Measurements from ENCODE around the gene UBASH3B.

Gene UBASH3B

GRCh38 chr11:122799406-122800105 lies 144.0 kb downstream of the UBASH3B start:
- Histone ChIP-seq H3K27me3 (ENCODE audit: insufficient read depth, low read length, poor library complexity, severe bottlenecking) (no peaks in the 10 kb centered on the region), H3K4me2 (ENCODE audit: low read depth, low read length, poor library complexity, severe bottlenecking) (no peak overlapping the region), H3K4me3 (ENCODE audit: low read length, poor library complexity, severe bottlenecking) (no peak overlapping the region), H3K36me3 (ENCODE audit: insufficient read depth, low read length) (peaks cover 92% of the 10 kb centered on the region), H2AFZ (ENCODE audit: low read length) (no peak overlapping the region), H3K9me2 (replicated peaks; ENCODE audit: low read depth, low read length) (no peaks in the 10 kb centered on the region), H3K9ac (ENCODE audit: low read depth, low read length, poor library complexity, severe bottlenecking) (no peak overlapping the region), H3K79me2 (ENCODE audit: insufficient read depth, low read length) (no peaks in the 10 kb centered on the region), H3F3A (ENCODE audit: low read depth) (no peaks in the 10 kb centered on the region), H3K9me3 (ENCODE audit: insufficient read depth, low read depth, low read length) (no peaks in the 10 kb centered on the region), H3K4me1 (ENCODE audit: insufficient read depth, low read length, poor library complexity, severe bottlenecking) (peaks cover 9% of the 10 kb centered on the region), H4K20me1 (ENCODE audit: insufficient read depth, low read length, poor library complexity, severe bottlenecking) (no peaks in the 10 kb centered on the region)
- TF ChIP-seq EZH2phosphoT487 (IDR thresholded peaks at IDR 0.05; ENCODE audit: borderline replicate concordance) (no peak), CTCF (conservative IDR thresholded peaks at IDR 0.05; ENCODE audit: low read length) (no peak)

DNA sequence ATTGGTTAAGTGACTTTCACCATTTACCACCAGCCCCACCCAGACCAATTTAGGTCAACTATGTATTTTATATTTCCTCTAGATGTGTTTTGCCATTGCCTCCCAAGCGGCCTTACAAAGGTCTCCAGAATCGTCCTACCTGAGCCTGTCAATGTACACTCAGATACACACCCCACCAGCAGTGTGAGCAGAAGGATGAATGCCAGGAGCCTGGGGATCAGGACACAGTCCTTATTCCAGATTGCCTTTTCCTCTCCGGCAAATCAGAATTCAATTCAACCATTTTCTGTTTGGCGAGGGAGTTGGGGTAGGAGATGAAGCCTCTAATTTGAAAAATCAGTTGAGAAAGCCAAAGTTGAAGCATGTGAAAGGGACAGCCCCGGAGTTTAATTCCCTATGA lies 147.4 kb downstream of the UBASH3B start:
- no peaks in the 10 kb centered on the region for H3K79me2 ChIP-seq (ENCODE audit: insufficient read depth, low read length)
- H3K27me3 ChIP-seq (ENCODE audit: insufficient read depth, low read length, poor library complexity, severe bottlenecking), result no peaks in the 10 kb centered on the region
- H3K9me2 ChIP-seq (replicated peaks; ENCODE audit: low read depth, low read length), result no peaks in the 10 kb centered on the region
- H3K4me1 ChIP-seq (ENCODE audit: insufficient read depth, low read length, poor library complexity, severe bottlenecking), result peaks cover 15% of the 10 kb centered on the region
- H3F3A ChIP-seq (ENCODE audit: low read depth), result no peaks in the 10 kb centered on the region
- no peak overlapping the region for H2AFZ ChIP-seq (ENCODE audit: low read length)
- TF ChIP-seq CTCF (conservative IDR thresholded peaks at IDR 0.05; ENCODE audit: low read length) (no peak), EZH2phosphoT487 (IDR thresholded peaks at IDR 0.05; ENCODE audit: borderline replicate concordance) (no peak)
- no peak overlapping the region for H3K4me3 ChIP-seq (ENCODE audit: low read length, poor library complexity, severe bottlenecking)
- H3K9me3 ChIP-seq (ENCODE audit: insufficient read depth, low read depth, low read length), result no peaks in the 10 kb centered on the region
- no peak overlapping the region for H3K9ac ChIP-seq (ENCODE audit: low read depth, low read length, poor library complexity, severe bottlenecking)
- H4K20me1 ChIP-seq (ENCODE audit: insufficient read depth, low read length, poor library complexity, severe bottlenecking), result no peaks in the 10 kb centered on the region
- peaks cover 82% of the 10 kb centered on the region for H3K36me3 ChIP-seq (ENCODE audit: insufficient read depth, low read length)
- no peak overlapping the region for H3K4me2 ChIP-seq (ENCODE audit: low read depth, low read length, poor library complexity, severe bottlenecking)

GRCh38 chr11:122803306-122803705 lies 147.8 kb downstream of the UBASH3B start:
- Histone ChIP-seq H3K27me3 (ENCODE audit: insufficient read depth, low read length, poor library complexity, severe bottlenecking) (no peaks in the 10 kb centered on the region), H3K4me3 (ENCODE audit: low read length, poor library complexity, severe bottlenecking) (no peak overlapping the region), H3K9me3 (ENCODE audit: insufficient read depth, low read depth, low read length) (no peaks in the 10 kb centered on the region), H4K20me1 (ENCODE audit: insufficient read depth, low read length, poor library complexity, severe bottlenecking) (no peaks in the 10 kb centered on the region), H3K4me1 (ENCODE audit: insufficient read depth, low read length, poor library complexity, severe bottlenecking) (peaks cover 19% of the 10 kb centered on the region), H2AFZ (ENCODE audit: low read length) (no peak overlapping the region), H3F3A (ENCODE audit: low read depth) (no peaks in the 10 kb centered on the region), H3K9me2 (replicated peaks; ENCODE audit: low read depth, low read length) (no peaks in the 10 kb centered on the region), H3K79me2 (ENCODE audit: insufficient read depth, low read length) (no peaks in the 10 kb centered on the region), H3K36me3 (ENCODE audit: insufficient read depth, low read length) (peaks cover 83% of the 10 kb centered on the region), H3K4me2 (ENCODE audit: low read depth, low read length, poor library complexity, severe bottlenecking) (no peak overlapping the region), H3K9ac (ENCODE audit: low read depth, low read length, poor library complexity, severe bottlenecking) (no peak overlapping the region)
- no peak for TF ChIP-seq CTCF (conservative IDR thresholded peaks at IDR 0.05; ENCODE audit: low read length)
- TF ChIP-seq EZH2phosphoT487 (IDR thresholded peaks at IDR 0.05; ENCODE audit: borderline replicate concordance), result no peak
